Measurements from ENCODE around the gene DNAAF6.

Gene DNAAF6

DNA sequence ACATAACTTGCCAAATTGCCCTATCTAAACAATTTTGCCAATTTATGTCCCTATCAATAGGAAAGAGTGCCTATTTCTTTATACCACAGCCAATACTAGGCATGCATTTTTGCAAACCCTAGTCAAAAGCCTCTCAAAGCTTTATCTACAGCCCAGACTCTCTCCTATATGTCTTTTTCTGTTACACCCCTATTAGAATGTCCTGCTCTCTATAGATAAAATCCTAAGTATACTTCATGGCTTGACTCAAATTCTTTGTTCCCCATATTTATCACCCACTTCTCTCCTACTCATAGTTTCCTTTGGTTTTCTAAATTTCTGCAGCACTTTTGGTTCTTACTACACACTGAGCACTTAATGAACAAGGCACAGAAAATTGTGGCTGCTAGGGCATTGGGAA, 38.2 kb upstream of the DNAAF6 start:
- no peak for DNase-seq
- Histone ChIP-seq H3K9ac (ENCODE audit: low read length) (no peak overlapping the region), H3K27ac (ENCODE audit: low read length) (no peak overlapping the region), H3K9me2 (replicated peaks; ENCODE audit: insufficient read depth, low read length) (no peaks in the 10 kb centered on the region), H3K4me3 (ENCODE audit: low read length) (no peak overlapping the region), H3K79me2 (ENCODE audit: low read length) (no peaks in the 10 kb centered on the region), H4K20me1 (ENCODE audit: insufficient read depth, low read length) (no peaks in the 10 kb centered on the region), H3K4me2 (ENCODE audit: low read depth, low read length) (no peak overlapping the region), H3K27me3 (replicated peaks; ENCODE audit: insufficient read depth, low read length) (no peaks in the 10 kb centered on the region), H3K9me3 (replicated peaks; ENCODE audit: insufficient read depth, low read length) (no peaks in the 10 kb centered on the region), H3K36me3 (replicated peaks; ENCODE audit: insufficient read depth, low read length) (no peaks in the 10 kb centered on the region; the same call in 1 of the 2 replicates), H2AFZ (ENCODE audit: low read length) (no peak overlapping the region), H3K4me1 (ENCODE audit: low read length) (no peaks in the 10 kb centered on the region), H3F3A (ENCODE audit: insufficient read depth, low read length) (no peaks in the 10 kb centered on the region)
- TF ChIP-seq, protein P1, sequence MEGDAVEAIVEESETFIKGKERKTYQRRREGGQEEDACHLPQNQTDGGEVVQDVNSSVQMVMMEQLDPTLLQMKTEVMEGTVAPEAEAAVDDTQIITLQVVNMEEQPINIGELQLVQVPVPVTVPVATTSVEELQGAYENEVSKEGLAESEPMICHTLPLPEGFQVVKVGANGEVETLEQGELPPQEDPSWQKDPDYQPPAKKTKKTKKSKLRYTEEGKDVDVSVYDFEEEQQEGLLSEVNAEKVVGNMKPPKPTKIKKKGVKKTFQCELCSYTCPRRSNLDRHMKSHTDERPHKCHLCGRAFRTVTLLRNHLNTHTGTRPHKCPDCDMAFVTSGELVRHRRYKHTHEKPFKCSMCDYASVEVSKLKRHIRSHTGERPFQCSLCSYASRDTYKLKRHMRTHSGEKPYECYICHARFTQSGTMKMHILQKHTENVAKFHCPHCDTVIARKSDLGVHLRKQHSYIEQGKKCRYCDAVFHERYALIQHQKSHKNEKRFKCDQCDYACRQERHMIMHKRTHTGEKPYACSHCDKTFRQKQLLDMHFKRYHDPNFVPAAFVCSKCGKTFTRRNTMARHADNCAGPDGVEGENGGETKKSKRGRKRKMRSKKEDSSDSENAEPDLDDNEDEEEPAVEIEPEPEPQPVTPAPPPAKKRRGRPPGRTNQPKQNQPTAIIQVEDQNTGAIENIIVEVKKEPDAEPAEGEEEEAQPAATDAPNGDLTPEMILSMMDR (IDR thresholded peaks at IDR 0.05; ENCODE audit: low read length): no peak
- TF ChIP-seq EZH2 (optimal IDR thresholded peaks at IDR 0.05; ENCODE audit: low read depth, low read length): no peak
- TF ChIP-seq EZH2phosphoT487 (IDR thresholded peaks at IDR 0.05; ENCODE audit: low read length): no peak

GRCh38 chrX:107168712-107169111, 37.7 kb upstream of the DNAAF6 start:
- no peak for DNase-seq
- H3K9me2 ChIP-seq (replicated peaks; ENCODE audit: insufficient read depth, low read length): no peaks in the 10 kb centered on the region
- no peak overlapping the region for H3K9ac ChIP-seq (ENCODE audit: low read length)
- no peak overlapping the region for H3K4me2 ChIP-seq (ENCODE audit: low read depth, low read length)
- H3K79me2 ChIP-seq (ENCODE audit: low read length): no peaks in the 10 kb centered on the region
- no peak overlapping the region for H3K27ac ChIP-seq (ENCODE audit: low read length)
- H4K20me1 ChIP-seq (ENCODE audit: insufficient read depth, low read length): no peaks in the 10 kb centered on the region
- H3K9me3 ChIP-seq (replicated peaks; ENCODE audit: insufficient read depth, low read length): no peaks in the 10 kb centered on the region
- no peak overlapping the region for H2AFZ ChIP-seq (ENCODE audit: low read length)
- no peaks in the 10 kb centered on the region; the same call in 1 of the 2 replicates for H3K36me3 ChIP-seq (replicated peaks; ENCODE audit: insufficient read depth, low read length)
- H3F3A ChIP-seq (ENCODE audit: insufficient read depth, low read length): no peaks in the 10 kb centered on the region
- no peaks in the 10 kb centered on the region for H3K4me1 ChIP-seq (ENCODE audit: low read length)
- H3K27me3 ChIP-seq (replicated peaks; ENCODE audit: insufficient read depth, low read length): no peaks in the 10 kb centered on the region
- H3K4me3 ChIP-seq (ENCODE audit: low read length): no peak overlapping the region
- TF ChIP-seq, protein P1 (IDR thresholded peaks at IDR 0.05; ENCODE audit: low read length): no peak
- TF ChIP-seq EZH2 (optimal IDR thresholded peaks at IDR 0.05; ENCODE audit: low read depth, low read length) (no peak), EZH2phosphoT487 (IDR thresholded peaks at IDR 0.05; ENCODE audit: low read length) (no peak)

DNA sequence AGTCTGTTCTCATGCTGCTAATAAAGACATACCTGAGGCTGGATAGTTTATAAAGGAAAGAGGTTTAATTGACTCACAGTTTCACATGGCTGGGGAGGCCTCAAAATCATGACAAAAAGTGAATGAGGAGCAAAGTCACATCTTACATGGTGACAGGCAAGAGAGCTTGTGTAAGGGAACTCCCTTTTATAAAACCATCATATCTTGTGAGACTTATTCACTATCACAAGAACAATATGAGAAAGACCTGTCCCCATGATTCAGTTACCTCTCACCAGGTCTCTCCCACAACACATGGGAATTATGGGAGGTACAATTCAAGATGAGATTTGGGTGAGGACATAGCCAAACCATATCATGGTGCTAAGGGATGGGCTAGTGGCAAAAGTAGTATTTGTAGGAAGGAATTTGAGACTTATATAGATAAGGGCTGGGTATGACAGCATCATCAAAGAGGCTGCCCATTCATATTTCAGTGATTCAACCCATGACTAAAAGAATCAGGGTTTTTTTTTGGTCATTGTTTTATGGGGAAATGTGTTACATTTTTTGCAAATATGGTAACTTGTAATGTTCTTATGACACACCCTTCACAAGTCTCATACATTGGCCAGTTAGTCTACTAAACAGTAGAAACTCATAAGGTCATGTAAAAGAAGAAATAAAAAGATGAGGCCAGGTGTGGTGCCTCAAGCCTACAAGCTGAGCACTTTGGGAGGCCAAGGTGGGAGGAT, 34.9 kb upstream of the DNAAF6 start:
- H3K9ac ChIP-seq (ENCODE audit: low read length): no peak overlapping the region
- TF ChIP-seq EZH2 (optimal IDR thresholded peaks at IDR 0.05; ENCODE audit: low read depth, low read length): no peak
- no peak for TF ChIP-seq EZH2phosphoT487 (IDR thresholded peaks at IDR 0.05; ENCODE audit: low read length)
- TF ChIP-seq, protein P1 (IDR thresholded peaks at IDR 0.05; ENCODE audit: low read length): no peak
- H3K27ac ChIP-seq (ENCODE audit: low read length): no peak overlapping the region
- H3K79me2 ChIP-seq (ENCODE audit: low read length): no peaks in the 10 kb centered on the region
- no peak for DNase-seq
- H3K4me3 ChIP-seq (ENCODE audit: low read length): no peak overlapping the region
- no peaks in the 10 kb centered on the region for H3F3A ChIP-seq (ENCODE audit: insufficient read depth, low read length)
- H3K9me3 ChIP-seq (replicated peaks; ENCODE audit: insufficient read depth, low read length): no peaks in the 10 kb centered on the region
- H3K27me3 ChIP-seq (replicated peaks; ENCODE audit: insufficient read depth, low read length): no peaks in the 10 kb centered on the region
- no peaks in the 10 kb centered on the region for H3K36me3 ChIP-seq (replicated peaks; ENCODE audit: insufficient read depth, low read length)
- no peaks in the 10 kb centered on the region for H3K4me1 ChIP-seq (ENCODE audit: low read length)
- H2AFZ ChIP-seq (ENCODE audit: low read length): no peak overlapping the region
- H3K4me2 ChIP-seq (ENCODE audit: low read depth, low read length): no peak overlapping the region
- no peaks in the 10 kb centered on the region for H3K9me2 ChIP-seq (replicated peaks; ENCODE audit: insufficient read depth, low read length)
- no peaks in the 10 kb centered on the region for H4K20me1 ChIP-seq (ENCODE audit: insufficient read depth, low read length)
